GM19468 (cell line): ENCODE results near the gene PLP2.
"Not testable (repeated sequence)": the region's sequence is repeated elsewhere in the genome, so short reads cannot be mapped to it uniquely, and the experiment has no call there.

Source experiments
- ATAC-seq: cut with Tn5 transposase; IDR thresholded peaks from one replicate; pipeline ENCODE4 v1.9.1; 2021; ENCODE audit warnings: mild to moderate bottlenecking, moderate library complexity, moderate number of reproducible peaks; ENCODE audit not compliant: unreplicated experiment; ENCODE audit errors: extremely low read depth

The PLP2 gene, protein sequence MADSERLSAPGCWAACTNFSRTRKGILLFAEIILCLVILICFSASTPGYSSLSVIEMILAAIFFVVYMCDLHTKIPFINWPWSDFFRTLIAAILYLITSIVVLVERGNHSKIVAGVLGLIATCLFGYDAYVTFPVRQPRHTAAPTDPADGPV

GRCh38 chrX:49171752-49172279, at the start of gene PLP2:
Gene PLP2, plus strand, starts transcription at chrX:49171898. Its CDS starts 103 bp downstream, at chrX:49172001.
- no peak for ATAC-seq

GRCh38 chrX:49122499-49122898, 49.2 kb upstream of the PLP2 start:
- no peak for ATAC-seq

- ATAC-seq, result not testable (repeated sequence)
These were observed 43.9 kb upstream of the PLP2 start for GRCh38 chrX:49127742-49128258.

DNA sequence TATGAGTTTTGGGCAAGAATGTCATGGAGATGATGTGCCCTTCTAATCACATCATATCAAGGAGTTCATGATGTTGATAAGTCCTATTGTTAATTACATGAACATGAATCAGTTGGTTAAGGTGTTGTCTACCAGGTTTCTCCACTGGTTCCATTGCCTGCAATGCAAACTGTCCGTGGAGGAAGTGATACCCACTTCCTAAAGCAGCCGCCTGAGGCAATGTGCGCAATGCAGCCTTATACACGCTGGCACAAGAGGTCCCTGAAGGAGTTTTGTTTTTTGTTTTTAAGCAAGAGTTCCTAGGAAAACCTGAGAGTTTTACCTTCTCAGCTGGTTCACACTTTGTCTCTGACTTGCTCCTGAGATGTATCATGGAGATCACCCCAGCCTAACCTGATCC, 42.3 kb upstream of the PLP2 start:
- ATAC-seq, result no peak

DNA sequence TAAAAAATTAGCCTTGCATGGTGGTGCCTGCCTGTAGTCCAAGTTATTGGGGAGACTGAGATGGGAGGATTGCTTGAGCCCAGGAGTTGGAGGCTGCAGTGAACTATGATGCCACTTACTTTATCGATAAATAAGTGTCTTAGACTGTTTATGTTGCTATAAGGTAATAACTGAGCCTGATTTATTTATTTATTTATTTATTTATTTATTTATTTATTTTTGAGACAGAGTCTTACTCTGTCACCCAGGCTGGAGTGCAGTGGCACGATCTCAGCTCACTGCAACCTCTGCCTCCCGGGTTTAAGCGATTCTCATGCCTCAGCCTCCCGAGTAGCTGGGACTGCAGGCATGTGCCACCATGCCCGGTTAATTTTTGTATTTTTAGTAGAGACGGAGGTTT, 39.4 kb upstream of the PLP2 start:
- not testable (repeated sequence) for ATAC-seq

GRCh38 chrX:49133759-49134158, 37.9 kb upstream of the PLP2 start:
- no peak for ATAC-seq

DNA sequence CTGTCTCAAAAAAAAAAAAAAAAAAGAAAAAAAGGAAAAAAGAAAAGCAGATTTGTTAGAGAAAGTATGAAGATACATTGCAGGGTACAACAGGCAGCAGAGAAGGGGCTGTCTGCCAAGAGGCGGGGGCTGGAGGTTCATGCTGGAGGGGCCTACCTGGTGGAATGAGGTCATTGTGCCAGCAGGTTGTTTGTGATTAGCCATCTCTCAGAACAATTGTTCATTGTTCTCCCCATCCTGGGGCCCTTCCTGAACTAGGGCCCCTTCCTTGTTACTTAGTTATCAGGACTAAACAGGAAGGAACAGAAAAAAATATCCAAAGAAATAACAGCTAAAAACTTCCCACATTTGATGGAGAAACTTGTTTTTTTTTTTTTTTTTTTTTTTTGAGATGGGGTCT, 34.2 kb upstream of the PLP2 start:
- ATAC-seq, result no peak

DNA sequence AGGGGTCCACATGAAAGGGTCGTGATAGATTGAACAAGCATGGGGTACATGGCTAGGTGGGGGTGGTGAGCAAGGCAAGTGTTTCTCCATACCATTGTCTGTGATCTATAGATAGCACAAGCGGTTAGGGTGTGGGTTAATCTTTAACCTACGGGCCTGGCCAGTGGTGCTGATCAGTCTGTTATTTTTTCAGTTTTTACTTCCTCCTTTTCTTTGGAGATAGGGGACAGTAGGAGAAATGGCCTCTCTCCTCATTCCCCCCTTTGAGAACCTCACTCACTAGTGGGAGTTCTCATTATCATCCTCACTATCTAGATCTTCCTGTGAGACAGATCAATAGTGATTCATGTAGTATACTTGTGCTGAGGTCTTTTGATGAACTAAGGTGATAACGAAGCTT, 32.0 kb upstream of the PLP2 start:
- no peak for ATAC-seq

DNA sequence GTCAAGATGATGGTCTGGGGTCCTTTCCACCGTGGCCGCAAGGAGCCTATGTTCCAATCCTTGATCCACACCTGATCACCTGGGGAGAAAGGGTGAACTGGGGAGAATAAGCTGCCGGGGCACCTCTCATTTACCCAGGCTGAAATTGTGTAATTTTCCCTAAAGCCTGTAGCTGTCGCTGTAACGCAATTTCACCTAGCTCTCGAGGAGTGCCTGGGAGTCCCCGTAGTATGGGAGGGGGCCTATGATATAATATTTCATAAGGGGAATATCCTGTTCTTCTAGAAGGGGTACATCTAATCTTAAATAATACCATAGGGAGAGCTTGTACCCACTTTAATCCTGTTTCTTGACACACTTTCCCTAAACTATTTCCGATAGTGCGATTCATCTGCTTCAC, 29.4 kb upstream of the PLP2 start:
- ATAC-seq, result not testable (repeated sequence)

GRCh38 chrX:49143154-49143553, 28.5 kb upstream of the PLP2 start:
- ATAC-seq, result not testable (repeated sequence)

- ATAC-seq, result no peak
These were observed 24.4 kb upstream of the PLP2 start for GRCh38 chrX:49147282-49147681.

GRCh38 chrX:49147936-49148335, 23.8 kb upstream of the PLP2 start:
- ATAC-seq, result no peak

- not testable (repeated sequence) for ATAC-seq
These were observed 23.2 kb upstream of the PLP2 start for GRCh38 chrX:49148390-49149100.

- ATAC-seq, result not testable (repeated sequence)
These were observed 22.4 kb upstream of the PLP2 start for GRCh38 chrX:49149291-49149690.

DNA sequence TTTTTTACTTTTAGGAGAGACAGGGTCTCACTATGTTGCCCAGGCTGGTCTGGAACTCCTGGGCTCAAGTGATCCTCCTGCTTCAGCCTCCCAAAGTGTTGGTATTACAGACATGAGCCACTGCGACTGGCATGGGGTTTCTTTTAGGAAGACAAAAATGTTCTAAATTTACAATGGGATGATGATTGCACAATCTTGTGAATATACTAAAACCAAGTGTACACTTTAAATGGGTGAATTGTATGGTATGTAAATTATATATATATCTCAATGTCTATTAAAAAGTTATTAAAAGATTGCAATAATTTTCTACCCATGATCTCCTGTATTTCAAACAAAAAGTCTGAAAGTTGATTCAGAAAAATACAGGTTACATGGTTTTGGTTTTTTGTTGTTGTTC, 18.2 kb upstream of the PLP2 start:
- ATAC-seq, result no peak

DNA sequence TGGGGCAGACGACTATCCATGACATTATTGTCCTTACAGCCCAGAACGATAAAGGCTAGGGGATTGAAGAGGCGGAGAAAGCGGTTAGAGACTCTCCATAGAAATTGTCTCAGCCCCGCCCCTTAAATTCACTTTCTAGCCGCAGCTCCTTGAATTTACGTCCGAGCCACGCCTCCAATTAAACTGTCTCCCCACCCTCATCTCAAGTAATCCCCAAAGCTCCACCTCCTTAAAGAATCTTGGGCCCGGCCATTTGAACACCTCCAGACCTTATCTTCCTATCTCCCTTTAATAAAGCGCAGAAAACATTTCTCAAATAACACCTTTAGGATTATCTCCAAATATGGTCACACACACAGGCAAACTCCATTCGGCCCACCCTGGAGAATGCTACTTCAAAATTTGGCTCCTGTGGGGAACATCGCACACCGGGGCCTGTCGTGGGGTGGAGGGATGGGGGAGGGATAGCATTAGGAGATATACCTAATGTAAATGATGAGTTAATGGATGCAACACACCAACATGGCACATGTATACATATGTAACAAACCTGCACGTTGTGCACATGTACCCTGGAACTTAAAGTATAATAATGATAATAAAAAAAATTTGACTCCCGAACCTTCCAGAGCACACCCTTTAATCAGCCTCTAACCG, 16.3 kb upstream of the PLP2 start:
- no peak for ATAC-seq

GRCh38 chrX:49155900-49156837, 15.5 kb upstream of the PLP2 start:
- peak; percentile 44 for ATAC-seq

GRCh38 chrX:49157194-49157593, 14.5 kb upstream of the PLP2 start:
- no peak for ATAC-seq

DNA sequence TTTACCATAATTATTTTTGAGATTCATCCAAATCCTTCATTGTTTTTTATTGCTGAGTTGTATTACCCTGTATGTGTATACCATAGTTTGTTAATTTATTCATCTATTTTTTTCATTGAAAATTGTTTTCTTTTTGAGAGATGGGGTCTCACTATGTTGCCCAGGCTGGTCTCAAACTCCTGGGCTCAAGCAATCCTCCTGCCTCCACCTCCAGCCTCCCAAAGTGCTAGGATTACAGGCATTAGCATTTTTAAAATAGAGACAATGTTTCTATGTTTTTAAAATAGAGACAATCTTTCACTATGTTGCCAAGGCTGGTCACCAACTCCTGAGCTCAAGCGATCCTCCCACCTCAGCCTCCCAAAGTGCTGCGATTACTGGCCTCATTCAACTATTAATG, 10.8 kb upstream of the PLP2 start:
- no peak for ATAC-seq

DNA sequence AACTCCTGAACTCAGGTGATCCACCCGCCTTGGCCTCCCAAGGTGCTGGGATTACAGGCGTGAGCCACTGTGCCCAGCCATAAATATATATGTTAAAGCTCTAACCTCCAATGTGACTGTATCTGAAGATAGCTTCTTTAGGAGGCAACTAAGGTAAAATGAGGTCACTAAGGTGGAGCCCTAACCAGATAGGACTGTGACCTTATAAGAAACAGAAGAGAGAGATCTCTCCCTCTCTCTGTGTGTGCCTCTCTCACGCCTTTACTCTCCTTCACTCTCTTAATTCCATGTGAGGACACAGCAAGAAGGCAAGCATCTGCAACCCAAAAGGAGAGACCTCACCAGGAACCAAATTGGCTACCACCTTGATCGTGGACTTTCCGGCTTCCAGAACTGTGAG, 10.1 kb upstream of the PLP2 start:
- no peak for ATAC-seq
